Posterior vena cava (tissue), 2 donors: Measurements from ENCODE around the gene FTCD. TPM values are rescaled to one million over a fixed set of nuclear protein-coding genes. Genes with fewer than 3 reads are reported as not detected.

Source experiments
- DNase-seq: peaks from one replicate; pipeline ENCODE4 v3.0.0-alpha.2; 2020; ENCODE audit warnings: low spot score
- intact Hi-C, 2 donors: fragments of 100-400 bp; cut with DNase I; formaldehyde crosslinking; loops; one replicate each; pipeline versions ENCODE4 v1.14.1 to v1.14.2; 2022 to 2023
- total RNA-seq, 2 donors: library from RNA; stranded (reverse); fragmentation: NEBNext Ultra II Directional; extraction: Animal tissue kit (Norgen Biotek cat#: 25700); gene quantifications; one replicate each; pipeline ENCODE4 v1.2.1, GENCODE V29; 2021
- donor health status: DM: yes; HTN: yes; CAD: no.
- donor health status: DM: yes; HTN: yes; CAD: no.

FTCD gene
- total RNA-seq, 2 donors from 2014 or later, result 0.29 to 1.2 TPM

- intact Hi-C loops, result loop anchor here (10.0 kb wide), 2 partner anchors 56 to 66 kb away; partner anchors contain the start of gene LSS (in 1 of the 2)
- peak; percentile 63 for DNase-seq
Observed at GRCh38 chr21:46158666-46159300, 3.4 kb upstream of the FTCD start.

GRCh38 chr21:46157987-46158451 is 2.6 kb upstream of the FTCD start:
- intact Hi-C loops, result loop anchor here (10.0 kb wide), 2 partner anchors 57 to 67 kb away; partner anchors contain the start of gene LSS (in 1 of the 2)
- no peak for DNase-seq

- intact Hi-C loops, result loop anchor here (10.0 kb wide), 2 partner anchors 57 to 67 kb away; partner anchors contain the start of gene LSS (in 1 of the 2)
- DNase-seq, result no peak
Observed at GRCh38 chr21:46157396-46157986, 2.1 kb upstream of the FTCD start.

- no peak for DNase-seq
- intact Hi-C loops, result loop anchor here (10.0 kb wide), 2 partner anchors 58 to 68 kb away; partner anchors contain the start of gene LSS (in 1 of the 2)
Observed at GRCh38 chr21:46156678-46157077, 1.3 kb upstream of the FTCD start.

- no peak for DNase-seq
- intact Hi-C loops, result loop anchor here (10.0 kb wide), 2 partner anchors 58 to 68 kb away; partner anchors contain the start of gene LSS (in 1 of the 2)
Observed at GRCh38 chr21:46156378-46156645, 933 bp upstream of the FTCD start.

- peak; percentile 61 for DNase-seq
- intact Hi-C loops, result loop anchor here (10.0 kb wide), 2 partner anchors 60 to 70 kb away; partner anchors contain the start of gene LSS (in 1 of the 2)
Observed at GRCh38 chr21:46154955-46155513, 345 bp downstream of the FTCD start.

GRCh38 chr21:46154155-46154954 is 1.0 kb downstream of the FTCD start:
- peak; percentile 80 for DNase-seq
- intact Hi-C loops, result loop anchor here (10.0 kb wide), 2 partner anchors 60 to 70 kb away; partner anchors contain the start of gene LSS (in 1 of the 2)

- intact Hi-C loops, result loop anchor here (10.0 kb wide), 2 partner anchors 61 to 71 kb away; partner anchors contain the start of gene LSS (in 1 of the 2)
- peak; percentile 88 for DNase-seq
Observed at GRCh38 chr21:46153247-46154154, 1.9 kb downstream of the FTCD start.

- DNase-seq, result peak; percentile 68
- intact Hi-C loops, result loop anchor here (10.0 kb wide), 2 partner anchors 62 to 72 kb away; partner anchors contain the start of gene LSS (in 1 of the 2)
Observed at GRCh38 chr21:46152927-46153246, 2.5 kb downstream of the FTCD start.

GRCh38 chr21:46151989-46152926 is 3.1 kb downstream of the FTCD start:
- intact Hi-C loops, result loop anchor here (10.0 kb wide), 2 partner anchors 63 to 73 kb away; partner anchors contain the start of gene LSS (in 1 of the 2)
- no peak for DNase-seq

GRCh38 chr21:46151261-46151988 is 4.0 kb downstream of the FTCD start:
- intact Hi-C loops, result loop anchor here (10.0 kb wide), 2 partner anchors 63 to 73 kb away; partner anchors contain the start of gene LSS (in 1 of the 2)

GRCh38 chr21:46150491-46151121 is 4.8 kb downstream of the FTCD start:
- intact Hi-C loops, result loop anchor here (10.0 kb wide), 2 partner anchors 64 to 74 kb away; partner anchors contain the start of gene LSS (in 1 of the 2)
- DNase-seq, result peak; percentile 79

More at GRCh38 chr21:46151261-46151988, 4.0 kb downstream of the FTCD start:
- peak; percentile 75 for DNase-seq

- peak; percentile 69 for DNase-seq
- intact Hi-C loops, result loop anchor here (10.0 kb wide), 2 partner anchors 65 to 75 kb away; partner anchors contain the start of gene LSS (in 1 of the 2)
Observed at GRCh38 chr21:46150073-46150472, 5.3 kb downstream of the FTCD start.

GRCh38 chr21:46149205-46149901 is 6.0 kb downstream of the FTCD start:
- peak; percentile 77 for DNase-seq
- intact Hi-C loops, result no loop called here

- intact Hi-C loops, result no loop called here
- DNase-seq, result no peak
Observed at GRCh38 chr21:46148106-46148505, 7.3 kb downstream of the FTCD start.
